GM20000 (cell line): ENCODE data around the gene C3.

ENCODE experiments used
- DNase-seq: peaks from one replicate; pipeline ENCODE4 v3.0.0; 2012; ENCODE audit warnings: low spot score
- TF ChIP-seq, protein P1 (sequence below): IDR thresholded peaks from 2 replicates; pipeline ENCODE4 v1.5.1; 2012; ENCODE audit warnings: mild to moderate bottlenecking, control low read depth; ENCODE audit errors: extremely low read depth, missing control alignments

Gene C3

DNA sequence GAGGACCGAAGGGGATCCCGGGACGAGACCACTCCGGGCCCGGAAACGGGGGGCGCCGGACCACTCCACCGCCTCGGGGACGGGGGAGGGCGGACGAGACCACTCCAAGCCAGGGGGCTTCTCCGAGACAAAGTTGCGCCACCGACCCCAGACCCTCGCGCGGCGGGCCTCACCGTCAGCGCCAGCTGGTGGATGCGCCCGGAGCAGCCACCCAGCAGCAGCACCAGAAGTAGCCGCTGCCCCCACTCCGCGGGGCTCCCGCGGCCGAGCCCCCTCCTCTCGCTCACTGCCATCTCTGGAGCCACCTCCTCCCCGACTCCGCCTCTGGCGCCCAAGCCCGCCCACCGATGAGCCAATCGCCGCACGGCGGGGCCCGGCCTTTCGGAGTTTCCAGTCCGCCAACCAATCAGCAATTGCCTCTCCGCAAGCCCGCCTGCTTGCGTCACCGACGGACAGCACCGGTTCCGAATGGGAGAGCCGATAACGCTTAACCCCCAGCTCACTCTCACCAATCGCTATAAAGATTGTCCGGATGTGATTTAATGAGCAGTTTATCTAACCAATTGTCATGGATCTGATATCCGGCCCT, 16.9 kb upstream of the C3 start, which contains the start of gene GPR108:
TSS of gene GPR108 (minus strand) at position 297 of the 589 bp plus-strand sequence. CDS start at position 293, 4 bp downstream.
- peak; percentile 98 for DNase-seq
- TF ChIP-seq, protein P1, sequence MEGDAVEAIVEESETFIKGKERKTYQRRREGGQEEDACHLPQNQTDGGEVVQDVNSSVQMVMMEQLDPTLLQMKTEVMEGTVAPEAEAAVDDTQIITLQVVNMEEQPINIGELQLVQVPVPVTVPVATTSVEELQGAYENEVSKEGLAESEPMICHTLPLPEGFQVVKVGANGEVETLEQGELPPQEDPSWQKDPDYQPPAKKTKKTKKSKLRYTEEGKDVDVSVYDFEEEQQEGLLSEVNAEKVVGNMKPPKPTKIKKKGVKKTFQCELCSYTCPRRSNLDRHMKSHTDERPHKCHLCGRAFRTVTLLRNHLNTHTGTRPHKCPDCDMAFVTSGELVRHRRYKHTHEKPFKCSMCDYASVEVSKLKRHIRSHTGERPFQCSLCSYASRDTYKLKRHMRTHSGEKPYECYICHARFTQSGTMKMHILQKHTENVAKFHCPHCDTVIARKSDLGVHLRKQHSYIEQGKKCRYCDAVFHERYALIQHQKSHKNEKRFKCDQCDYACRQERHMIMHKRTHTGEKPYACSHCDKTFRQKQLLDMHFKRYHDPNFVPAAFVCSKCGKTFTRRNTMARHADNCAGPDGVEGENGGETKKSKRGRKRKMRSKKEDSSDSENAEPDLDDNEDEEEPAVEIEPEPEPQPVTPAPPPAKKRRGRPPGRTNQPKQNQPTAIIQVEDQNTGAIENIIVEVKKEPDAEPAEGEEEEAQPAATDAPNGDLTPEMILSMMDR, result no peak

GRCh38 chr19:6736917-6737283, 16.4 kb upstream of the C3 start:
- TF ChIP-seq, protein P1, result no peak
- DNase-seq, result no peak

DNA sequence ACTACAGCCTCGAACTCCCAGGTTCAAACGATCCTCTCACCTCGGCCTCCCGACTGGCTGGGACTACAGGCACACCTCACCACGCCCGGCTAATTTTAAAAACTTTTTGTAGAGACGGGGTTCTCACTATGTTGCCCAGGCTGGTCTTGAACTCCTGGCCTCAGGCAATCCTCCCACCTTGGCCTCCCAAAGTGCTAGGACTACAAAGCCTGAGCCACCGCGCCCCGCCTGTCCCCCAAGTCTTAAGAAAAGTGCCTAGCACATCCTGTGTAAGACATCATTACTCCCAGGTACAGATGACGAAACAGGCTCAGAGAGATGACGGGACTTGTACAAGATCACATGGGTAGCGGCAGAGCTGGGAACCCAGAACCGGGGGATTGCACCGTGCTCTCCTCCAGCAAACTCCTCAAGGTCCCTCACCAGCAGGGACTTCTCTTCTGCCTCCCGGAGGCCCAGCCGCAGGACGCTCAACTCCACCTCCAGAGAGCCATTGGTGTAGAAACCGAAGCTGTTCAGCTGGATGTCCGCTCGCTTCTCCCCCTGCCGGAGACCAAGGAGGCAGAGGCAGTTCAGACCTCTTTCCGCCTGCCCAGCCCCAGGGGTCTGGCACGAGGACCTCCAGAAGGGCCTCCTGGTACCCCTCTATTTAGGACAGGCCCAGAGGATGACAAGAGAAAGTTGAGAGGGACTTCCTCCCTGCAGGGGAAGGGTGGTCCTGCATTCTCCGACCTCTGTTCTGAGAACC, 15.9 kb upstream of the C3 start:
- peak; percentile 89 for DNase-seq
- TF ChIP-seq, protein P1, result peak; percentile 70

DNA sequence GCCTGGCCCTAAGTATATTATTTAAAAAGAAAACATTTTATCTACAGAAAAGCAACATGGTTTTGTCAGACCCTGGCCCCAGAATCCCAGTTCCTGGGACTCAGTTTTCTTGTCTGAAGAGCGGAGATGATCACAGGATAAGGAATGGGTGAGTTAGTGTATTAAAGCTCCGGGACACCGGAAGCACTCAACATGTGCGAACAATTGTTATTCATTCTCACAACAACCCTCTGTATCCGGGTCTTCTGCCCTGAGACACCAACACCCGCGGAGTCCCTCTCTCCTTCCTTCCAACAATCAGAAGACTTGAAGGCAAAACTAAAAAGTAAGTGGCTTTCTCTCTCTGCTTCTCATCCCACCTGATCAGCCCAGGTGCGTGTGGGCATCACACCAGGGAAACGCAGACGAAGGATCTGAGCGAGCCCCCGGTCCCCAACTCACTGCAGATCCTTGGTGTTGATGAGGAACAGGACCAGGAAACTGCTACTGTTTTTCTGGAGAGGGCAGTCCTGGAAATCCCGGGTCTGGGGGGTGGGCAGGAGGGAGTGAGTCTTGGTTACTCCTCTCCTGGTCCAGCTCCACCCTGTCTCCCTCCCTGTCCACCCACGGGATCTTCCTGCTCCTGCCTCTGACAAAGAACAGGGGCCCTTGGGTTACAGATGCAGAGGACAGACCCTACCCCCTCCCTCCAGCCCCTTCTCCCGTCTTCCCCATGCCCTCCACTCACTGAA, 14.9 kb upstream of the C3 start:
- no peak for DNase-seq
- TF ChIP-seq, protein P1, result no peak

GRCh38 chr19:6734096-6734696, 13.7 kb upstream of the C3 start:
- TF ChIP-seq, protein P1, result no peak
- no peak for DNase-seq

DNA sequence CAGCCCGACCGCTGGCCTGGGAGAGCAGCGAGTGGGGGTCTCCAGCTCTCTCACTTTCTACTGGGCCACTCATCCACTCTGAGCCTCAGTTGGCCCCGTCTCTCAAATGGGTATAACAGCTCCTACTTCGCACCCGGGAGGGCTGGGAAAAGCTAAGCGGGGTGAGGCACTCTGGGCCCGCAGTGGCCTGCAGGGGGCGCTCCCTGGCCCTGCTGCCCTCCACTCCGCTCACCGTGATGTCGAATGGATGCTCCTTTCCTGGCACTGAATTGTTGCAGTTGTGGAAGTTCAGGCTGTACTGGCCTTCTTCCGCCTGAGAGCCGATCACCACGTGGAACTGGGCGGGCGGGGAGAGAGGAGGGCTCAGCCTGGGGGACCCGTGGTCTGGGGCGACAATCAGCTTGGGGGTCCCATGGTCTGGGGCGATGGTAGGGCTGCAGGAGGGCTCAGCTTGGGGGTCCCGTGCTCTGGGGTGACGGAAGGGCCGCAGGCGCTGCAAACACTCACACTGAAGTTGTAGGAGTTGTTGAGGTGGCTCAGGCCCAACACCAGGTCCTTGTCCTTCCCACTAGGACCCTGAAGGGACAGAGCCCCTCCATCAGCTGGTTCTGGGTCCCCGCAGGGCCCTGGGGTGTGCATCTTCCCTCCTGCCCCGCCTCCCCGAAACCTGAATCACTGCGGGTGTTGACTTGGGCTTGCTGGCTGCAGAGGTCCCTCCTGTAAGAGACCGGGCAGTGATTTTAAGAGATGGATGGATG, 13.1 kb upstream of the C3 start:
- DNase-seq, result no peak
- TF ChIP-seq, protein P1, result no peak
